ENCODE measurements around the gene HSF4. TPM values are rescaled to one million over a fixed set of nuclear protein-coding genes. Genes with fewer than 3 reads are reported as not detected.

The HSF4 gene
- 4.7 and 5.5 TPM in 2 replicates for total RNA-seq
- 4.8 and 7.9 TPM in 2 replicates for polyA plus RNA-seq
- 0.41 and 0.61 TPM in 2 replicates for polyA plus RNA-seq (2011; cell fraction: cytosol; rRNA removed)
- polyA plus RNA-seq (2011; cell fraction: nucleus; rRNA removed): 54.5 and 61.7 TPM in 2 replicates
- 2.7 and 9.2 TPM in 2 replicates for polyA plus RNA-seq (2012)
- polyA minus RNA-seq: 0.49 and 3.3 TPM in 2 replicates
- polyA minus RNA-seq (2011; cell fraction: cytosol; rRNA and poly(A)+ RNA removed): 2.7 TPM
- polyA minus RNA-seq (2011; cell fraction: nucleus; rRNA and poly(A)+ RNA removed): 3.3 and 13.7 TPM in 2 replicates
- Bru-seq, nascent RNA: percentile 17 among the genes with signal in this experiment
- BruChase-seq, experiment 1, labeled RNA remaining after a 6-hour chase: percentile 47 among the genes with signal in this experiment
- BruChase-seq, experiment 2, labeled RNA remaining after a 2-hour chase: percentile 34 among the genes with signal in this experiment
- long read RNA-seq, partial matches to known transcripts: 1 of 2 reads
- long read RNA-seq, other reads (novel, unspliced or antisense): 1 of 2 reads

GRCh38 chr16:67164599-67165061 is at the start of gene HSF4:
Gene HSF4 (plus strand): TSS chr16:67164745. CDS start chr16:67164812, 67 bp downstream.
- intact Hi-C loops (cut with micrococcal nuclease): no loop called here
- peak within 1 kb of the TSS in 1 of 3 experiments; percentile 8 for H3K4me3 ChIP-seq (replicated peaks in 1 of 3; ENCODE audit: insufficient read depth in 1 of 3, low read depth in 1 of 3, low read length in 3 of 3)
- peak within 1 kb of the TSS; percentile 43 for H3K4me2 ChIP-seq (ENCODE audit: insufficient read depth, low read length)
- no peak within 1 kb of the TSS for H2AFZ ChIP-seq (ENCODE audit: low read depth, low read length)
- H3K36me3 ChIP-seq (ENCODE audit: control insufficient read depth in 2 of 2, extremely low read depth in 1 of 2, insufficient read depth in 2 of 2, low read length in 2 of 2): no peaks in the 10 kb centered on the region
- peaks cover 36 to 46% of the 10 kb centered on the region in 2 experiments for H3K27me3 ChIP-seq (ENCODE audit: control insufficient read depth in 2 of 2, insufficient read depth in 2 of 2, low read length in 2 of 2)
- no peaks in the 10 kb centered on the region for H3K9me1 ChIP-seq (replicated peaks; ENCODE audit: control insufficient read depth, extremely low read depth, insufficient read depth, low read length)
- FAIRE-seq: no peak
- no peak for TF ChIP-seq JUN (IDR thresholded peaks at IDR 0.05; ENCODE audit: borderline replicate concordance, insufficient read depth, insufficient read length, low read depth)
- TF ChIP-seq POLR2AphosphoS5 (IDR thresholded peaks at IDR 0.05; ENCODE audit: insufficient read depth, low read depth, low read length): no peak
- TF ChIP-seq POLR2A (IDR thresholded peaks at IDR 0.05; ENCODE audit: low read depth, low read length): no peak
- TF ChIP-seq FOS (IDR thresholded peaks at IDR 0.05; ENCODE audit: borderline replicate concordance, insufficient read depth, low read length): no peak
- no peak for TF ChIP-seq EZH2 (IDR thresholded peaks at IDR 0.05; ENCODE audit: borderline replicate concordance, low read depth, low read length, severe bottlenecking)
- TF ChIP-seq CTCF (IDR thresholded peaks at IDR 0.05; ENCODE audit: extremely low read depth in 1 of 2, insufficient read depth in 1 of 2, low read depth in 1 of 2, low read length in 2 of 2): no peak
- no peak for TF ChIP-seq MAX (IDR thresholded peaks at IDR 0.05; ENCODE audit: insufficient read depth, insufficient read length)
- no peak for TF ChIP-seq GATA2 (IDR thresholded peaks at IDR 0.05; ENCODE audit: insufficient read depth, insufficient read length, low read depth, low read length)
- H3K79me2 ChIP-seq (ENCODE audit: control insufficient read depth, insufficient read depth, low read length): no peaks in the 10 kb centered on the region
- no peaks in the 10 kb centered on the region for H3K9me3 ChIP-seq (replicated peaks; ENCODE audit: control insufficient read depth, insufficient read depth, low read length)
- ChIA-PET POLR2A (interaction anchor here (0.8 kb wide), 1 partner anchor 64 kb away, joined by 5 read pairs; no protein-coding TSS in a partner anchor), CTCF (interaction anchor here (2.4 to 3.4 kb wide), 3 partner anchors 9 to 21 kb away, joined by 6 to 23 read pairs (median 15); no protein-coding TSS in a partner anchor)
- H4K20me1 ChIP-seq (replicated peaks; ENCODE audit: control insufficient read depth, extremely low read depth, insufficient read depth, low read length): no peaks in the 10 kb centered on the region
- no TSS peak for BruUV-seq (replicated peaks)
- peaks cover 18% of the 10 kb centered on the region for H3K4me1 ChIP-seq (ENCODE audit: control insufficient read depth, extremely low read depth, insufficient read depth, low read length)
- no peak within 1 kb of the TSS for H3K27ac ChIP-seq (ENCODE audit: insufficient read depth, low read depth, low read length)
- H3K9ac ChIP-seq (replicated peaks; ENCODE audit: extremely low read depth, insufficient read depth, low read length): no peak within 1 kb of the TSS
- DNase-seq (ENCODE audit: low read depth, low spot score): no peak
- dilution Hi-C loops (cut with MboI; ENCODE audit: extremely low pct_ligation_motif_present, low sequenced_read_pairs): no loop called here

Measured in endothelial cell of umbilical vein (primary cell).